GM12878 (cell line): Measurements from ENCODE around the gene CPT1C. TPM values are rescaled to one million over a fixed set of nuclear protein-coding genes. Genes with fewer than 3 reads are reported as not detected.

ENCODE experiments used
- ATAC-seq: fragments of 200-7000 bp; cut with Tn5 transposase; 3 replicates; pipeline ENCODE4 v1.9.1; 2020; ENCODE audit warnings: mild to moderate bottlenecking, moderate library complexity
- BruUV-seq: library from RNA; stranded (reverse); fragments of 400-500 nt; replicated peaks from 2 replicates; lab custom pipeline; 2021; lab: Mats Ljungman, UMichigan
- CTCF ChIA-PET: fragments of 300-600 bp; sonication (Branson Sonifier 250); formaldehyde crosslinking; extraction: SDS; loops from one replicate; lab custom pipeline; 2021; ENCODE audit warnings: inconsistent platforms; lab: Yijun Ruan, JAX
- POLR2A ChIA-PET: fragments of 350-600 bp; formaldehyde crosslinking; extraction: SDS; loops from one replicate; lab custom pipeline; 2021; ENCODE audit warnings: inconsistent platforms; lab: Charles Lee
- RAD21 ChIA-PET: fragments of 300-600 bp; sonication (Branson Sonifier 250); formaldehyde crosslinking; loops from one replicate; lab custom pipeline; 2023; ENCODE audit warnings: antibody characterized with exemption; ENCODE audit not compliant: unreplicated experiment; lab: Charles Lee
- SMC1A ChIA-PET: fragments of 300-600 bp; sonication (Branson Sonifier 250); formaldehyde crosslinking; loops from one replicate; lab custom pipeline; 2023; ENCODE audit not compliant: unreplicated experiment, uncharacterized antibody; lab: Charles Lee
- DNase-seq: peaks from one replicate; pipeline ENCODE4 v3.0.0-alpha.2; 2011; ENCODE audit warnings: low read depth, low spot score
- FAIRE-seq: peaks from 3 replicates; lab custom pipeline; 2011; peaks lifted over from hg19 to GRCh38; lab: Jason Lieb, UNC
- H2AFZ ChIP-seq: 2 replicates; pipeline ENCODE4 v1.6.0; 2011; ENCODE audit warnings: low read depth, low read length, control low read depth; ENCODE audit not compliant: control insufficient read depth
- H3K27ac ChIP-seq: 2 replicates; pipeline ENCODE4 v1.5.1; 2011; ENCODE audit warnings: control low read depth; ENCODE audit not compliant: control insufficient read depth, insufficient read depth
- H3K27me3 ChIP-seq, 2 experiments: replicated peaks in 1 of 2; 2 replicates each; pipeline versions ENCODE4 v1.6.0 to v1.6.1; 2011; ENCODE audit warnings: low read length in 1 of 2; ENCODE audit not compliant: control insufficient read depth in 2 of 2, insufficient read depth in 2 of 2
- H3K36me3 ChIP-seq, 2 experiments: 2 replicates each; pipeline ENCODE4 v1.5.1; 2011; ENCODE audit warnings: low read length in 1 of 2; ENCODE audit not compliant: control insufficient read depth in 2 of 2, insufficient read depth in 2 of 2
- H3K4me1 ChIP-seq: 2 replicates; pipeline ENCODE4 v1.6.1; 2011; ENCODE audit warnings: mild to moderate bottlenecking, low read length, moderate library complexity, mixed read lengths; ENCODE audit not compliant: control insufficient read depth, insufficient read depth
- H3K4me2 ChIP-seq: 2 replicates; pipeline ENCODE4 v1.6.0; 2011; ENCODE audit warnings: control low read depth; ENCODE audit not compliant: control insufficient read depth, insufficient read depth
- H3K4me3 ChIP-seq: fragments of 200-600 bp; sonication (generic); 2 replicates; pipeline ENCODE4 v1.5.1; 2016
- H3K79me2 ChIP-seq: 2 replicates; pipeline ENCODE4 v1.6.0; 2011; ENCODE audit warnings: low read length; ENCODE audit not compliant: control insufficient read depth, insufficient read depth
- H3K9ac ChIP-seq: 2 replicates; pipeline ENCODE4 v1.8.0; 2011; ENCODE audit warnings: low read length, control low read depth, mixed read lengths; ENCODE audit not compliant: control insufficient read depth, insufficient read depth
- H3K9me3 ChIP-seq: replicated peaks from 3 replicates; pipeline ENCODE4 v1.5.1; 2011; ENCODE audit warnings: mild to moderate bottlenecking, low read length; ENCODE audit not compliant: control insufficient read depth, insufficient read depth
- H4K20me1 ChIP-seq: 2 replicates; pipeline ENCODE4 v1.6.0; 2011; ENCODE audit not compliant: control insufficient read depth, insufficient read depth
- BMI1 ChIP-seq: fragments of 450-650 bp; IDR thresholded peaks from 2 replicates; pipeline ENCODE4 v1.6.1; 2016; ENCODE audit warnings: mild to moderate bottlenecking, moderate library complexity, borderline replicate concordance
- CBX3 ChIP-seq: fragments of 200-600 bp; sonication (generic); IDR thresholded peaks from 2 replicates; pipeline ENCODE4 v1.6.1; 2016; ENCODE audit warnings: low read depth, borderline replicate concordance
- CHD4 ChIP-seq: fragments of 200-600 bp; sonication (generic); IDR thresholded peaks from 2 replicates; pipeline ENCODE4 v1.6.1; 2016; ENCODE audit warnings: mild to moderate bottlenecking
- EED ChIP-seq: sonication (generic); IDR thresholded peaks from 2 replicates; pipeline ENCODE4 v1.6.1; 2016; ENCODE audit warnings: antibody characterized with exemption, low read depth
- IKZF2 ChIP-seq, 2 experiments: fragments of 450-650 bp; IDR thresholded peaks; 2 replicates each; pipeline ENCODE4 v1.6.1; 2017; ENCODE audit warnings: mild to moderate bottlenecking in 2 of 2, moderate library complexity in 2 of 2
- JUND ChIP-seq: IDR thresholded peaks from 2 replicates; pipeline ENCODE4 v1.6.1; 2012; ENCODE audit warnings: low read depth, mild to moderate bottlenecking, low read length, improper control_type of control experiment, moderate library complexity
- SRF ChIP-seq, 2 experiments: IDR thresholded peaks; 2 replicates each; pipeline ENCODE4 v1.6.1; 2011; ENCODE audit warnings: low read depth in 2 of 2, low read length in 2 of 2, mild to moderate bottlenecking in 1 of 2, moderate library complexity in 1 of 2
- ZNF384 ChIP-seq: IDR thresholded peaks from 2 replicates; pipeline ENCODE4 v1.6.1; 2012; ENCODE audit warnings: low read depth, mild to moderate bottlenecking, low read length, improper control_type of control experiment, borderline replicate concordance
- WGBS: methylation state at CpG from one replicate; pipeline ENCODE4 v1.1.6; 2016; ENCODE audit warnings: low lambda C conversion rate; ENCODE audit not compliant: insufficient replicate concordance, insufficient coverage; ENCODE audit errors: missing lambda C conversion rate; 5-methylcytosine and 5-hydroxymethylcytosine counted together
- in situ Hi-C: fragments of 300-500 bp; cut with MboI; formaldehyde crosslinking; loops from 9 replicates; pipeline ENCODE4 v1.14.3; 2018; ENCODE audit warnings: mixed read lengths
- intact Hi-C: fragments of 100-400 bp; cut with micrococcal nuclease; formaldehyde crosslinking; loops from one replicate; pipeline ENCODE4 v1.14.2; 2022; ENCODE audit not compliant: unreplicated experiment
- polyA plus RNA-seq, 11 experiments: library from polyadenylated mRNA; depleted of rRNA in 4 of 11; unstranded in 6 of 11; stranded (reverse) in 5 of 11; fragments of >200 nt; fragmentation: Nextera tagmentation in 4 of 11; fragmentation: Illumina TruSeq in 1 of 11; extraction: Ambion mirVana in 4 of 11; extraction: Trizol in 1 of 11; gene quantifications; 1 replicate in 1 of 11; 2 replicates in 10 of 11; pipeline versions ENCODE4 v1.2.1 to v1.2.3, GENCODE V29; 2011 to 2016; ENCODE audit warnings: inconsistent platforms in 2 of 11, missing spikeins in 2 of 11, low read depth in 1 of 11
- total RNA-seq, 4 experiments: library from RNA; depleted of rRNA in 3 of 4; stranded (reverse); fragments of >200 nt in 3 of 4; fragmentation: Illumina TruSeq in 1 of 4; extraction: Trizol in 1 of 4; gene quantifications; 2 replicates each; pipeline versions ENCODE4 v1.2.1 to v1.2.3, GENCODE V29; 2013 to 2021

The CPT1C gene
- total and polyA plus RNA-seq, 10 of the 15 experiments (the other 5 are each of a cell fraction or from before 2014, with no cell fraction given): 0.04 to 0.56 (median 0.21) TPM; not detected in 3

DNA sequence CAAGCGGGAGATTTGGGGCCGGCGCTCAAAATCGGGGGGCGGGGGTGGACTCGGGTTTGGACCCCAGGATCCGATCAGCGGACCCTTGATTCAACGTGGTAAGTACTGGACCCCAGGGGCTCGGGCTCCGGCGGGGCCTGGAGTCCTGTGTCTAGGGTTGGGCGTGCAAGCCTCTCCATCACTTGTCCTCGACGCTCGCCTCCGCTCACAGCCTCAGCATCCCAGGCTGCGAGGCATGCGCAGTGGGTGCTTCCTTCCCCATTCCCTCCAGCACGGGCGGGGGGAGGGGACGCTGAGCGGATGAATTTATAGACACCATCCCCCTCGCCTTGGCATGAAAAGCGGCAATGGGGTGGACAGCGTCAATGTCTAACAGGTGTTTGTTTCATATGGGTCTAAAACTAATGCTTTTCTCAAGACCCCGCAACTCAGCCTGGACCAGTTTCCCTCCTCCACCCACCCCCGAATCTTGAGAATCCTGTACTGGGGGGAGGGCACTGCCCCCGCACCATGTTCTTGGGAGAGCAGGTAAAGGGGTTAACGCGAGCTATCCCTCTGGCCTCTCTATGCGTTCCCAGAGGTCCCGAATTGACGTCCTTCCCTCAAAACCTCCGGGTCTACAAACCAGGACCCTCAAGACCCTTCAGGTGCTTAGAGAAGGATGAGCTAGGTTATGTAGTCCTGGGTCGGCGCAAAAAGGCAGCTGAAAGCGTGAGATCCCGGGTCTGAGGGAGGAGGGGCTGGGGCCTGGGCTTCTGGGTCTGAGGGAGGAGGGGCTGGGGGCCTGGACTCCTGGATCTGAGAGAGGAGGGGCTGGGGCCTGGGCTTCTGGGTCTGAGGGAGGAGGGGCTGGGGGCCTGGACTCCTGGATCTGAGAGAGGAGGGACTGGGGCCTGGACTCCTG lies 579 bp downstream of the CPT1C start:
- no peak overlapping the region for H3K27ac ChIP-seq
- BruUV-seq: no TSS peak
- ChIA-PET RAD21 (no interaction called here), POLR2A (no interaction called here), CTCF (interaction anchor here (1.0 to 1.6 kb wide), 2 partner anchors 7 to 26 kb away, joined by 3 to 5 read pairs; no protein-coding TSS in a partner anchor), SMC1A (no interaction called here)
- no peak overlapping the region for H2AFZ ChIP-seq
- peaks cover 8% of the 10 kb centered on the region for H3K4me1 ChIP-seq
- no peaks in the 10 kb centered on the region; a peak in 1 of 4 replicates for H3K27me3 ChIP-seq
- in situ Hi-C loops: no loop called here
- no peaks in the 10 kb centered on the region; the same call in 2 of the 3 replicates for H3K9me3 ChIP-seq
- H3K9ac ChIP-seq: no peak overlapping the region
- H3K4me2 ChIP-seq: no peak overlapping the region
- intact Hi-C loops: no loop called here
- WGBS: 35% methylated on average over 39 of the region's 39 CpGs
- TF ChIP-seq JUND (no peak), SRF (IDR thresholded peaks at IDR 0.05; ENCODE audit: low read depth in 2 of 2, low read length in 2 of 2) (no peak), BMI1 (no peak), CHD4 (no peak), EED (no peak)
- TF ChIP-seq, all 136 proteins: peak for 0
- DNase-seq (no peak), FAIRE-seq (no peak), ATAC-seq (no peak)
- H3K79me2 ChIP-seq: no peaks in the 10 kb centered on the region
- H3K4me3 ChIP-seq: no peak overlapping the region
- peaks cover 4% of the 10 kb centered on the region; the same call in 1 of the 2 replicates for H4K20me1 ChIP-seq
- peaks cover 0 to 16% of the 10 kb centered on the region in 2 experiments; a peak in 2 of 4 replicates for H3K36me3 ChIP-seq

DNA sequence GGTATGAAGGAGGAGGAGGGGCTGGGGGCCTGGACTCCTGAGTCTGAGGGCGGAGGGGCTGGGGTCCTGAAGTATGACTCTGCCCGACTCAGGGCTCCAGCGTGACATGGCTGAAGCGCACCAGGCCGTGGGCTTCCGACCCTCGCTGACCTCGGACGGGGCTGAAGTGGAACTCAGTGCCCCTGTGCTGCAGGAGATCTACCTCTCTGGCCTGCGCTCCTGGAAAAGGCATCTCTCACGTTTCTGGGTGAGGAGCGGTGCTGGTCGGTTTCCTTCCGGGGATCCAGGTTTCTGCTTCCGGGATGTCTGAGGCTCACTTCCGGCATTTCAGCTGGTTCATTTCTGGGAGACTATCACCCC lies 1.2 kb downstream of the CPT1C start:
- peaks cover 4% of the 10 kb centered on the region; the same call in 1 of the 2 replicates for H4K20me1 ChIP-seq
- DNase-seq (no peak), FAIRE-seq (no peak)
- peaks cover 0 to 12% of the 10 kb centered on the region in 2 experiments; a peak in 2 of 4 replicates for H3K36me3 ChIP-seq
- H3K4me1 ChIP-seq: peaks cover 8% of the 10 kb centered on the region
- intact Hi-C loops: no loop called here
- H3K4me2 ChIP-seq: no peak overlapping the region
- H2AFZ ChIP-seq: no peak overlapping the region
- ChIA-PET POLR2A (no interaction called here), RAD21 (no interaction called here), CTCF (interaction anchor here (1.0 to 1.6 kb wide), 2 partner anchors 8 to 25 kb away, joined by 3 to 5 read pairs; no protein-coding TSS in a partner anchor), SMC1A (no interaction called here)
- 81% methylated on average over 15 of the region's 16 CpGs for WGBS
- no peak overlapping the region for H3K27ac ChIP-seq
- no peaks in the 10 kb centered on the region for H3K79me2 ChIP-seq
- H3K9ac ChIP-seq: no peak overlapping the region
- BruUV-seq: no TSS peak
- no peak overlapping the region for H3K4me3 ChIP-seq
- H3K27me3 ChIP-seq: no peaks in the 10 kb centered on the region; a peak in 1 of 4 replicates
- no peak for TF ChIP-seq ZNF384
- no peak for TF ChIP-seq IKZF2 (IDR thresholded peaks at IDR 0.05)
- TF ChIP-seq CBX3: no peak
- TF ChIP-seq, all 136 proteins: peak for 0
- no peaks in the 10 kb centered on the region; the same call in 2 of the 3 replicates for H3K9me3 ChIP-seq
- ATAC-seq: no peak
- in situ Hi-C loops: no loop called here
